ENCODE results near the gene SNRNP40. TPM values are rescaled to one million over a fixed set of nuclear protein-coding genes. Genes with fewer than 3 reads are reported as not detected.

Gene SNRNP40
- total RNA-seq, 2 experiments from 2014 or later: 48.4 to 53.7 TPM

GRCh38 chr1:31238986-31239613 lies 57.5 kb downstream of the SNRNP40 start:
- Mint-ChIP-seq H3K4me1 (ENCODE audit: low read depth) (peaks cover 15% of the 10 kb centered on the region), H3K27me3 (peaks cover 65% of the 10 kb centered on the region), H3K27ac (no peak overlapping the region), H3K4me3 (peak overlapping the region; percentile 34), H3K9me3 (no peaks in the 10 kb centered on the region), H3K36me3 (ENCODE audit: low read depth) (no peaks in the 10 kb centered on the region)
- TF ChIP-seq CTCF (IDR thresholded peaks at IDR 0.05): no peak
- no peak overlapping the region for H3K4me3 ChIP-seq (ENCODE audit: low read length)
- ATAC-seq (ENCODE audit: poor library complexity) (no peak), DNase-seq (no peak)
- intact Hi-C loops (cut with DNase I, micrococcal nuclease): no loop called here
- H3K27ac ChIP-seq (ENCODE audit: low read depth in 1 of 2, low read length in 2 of 2): no peak overlapping the region
- ChIA-PET POLR2A (no interaction called here), CTCF (no interaction called here)
- H3K4me1 ChIP-seq (ENCODE audit: insufficient read depth, low read length): no peaks in the 10 kb centered on the region
- H3K9me3 ChIP-seq (ENCODE audit: control insufficient read depth in 1 of 2, insufficient read depth in 1 of 2, low read length in 2 of 2): no peaks in the 10 kb centered on the region
- H3K36me3 ChIP-seq (ENCODE audit: insufficient read depth, low read length): no peaks in the 10 kb centered on the region
- H3K27me3 ChIP-seq (ENCODE audit: control insufficient read depth in 1 of 2, insufficient read depth in 2 of 2, low read length in 2 of 2): peaks cover 48 to 51% of the 10 kb centered on the region in 2 experiments

GRCh38 chr1:31238612-31238985 lies 58.0 kb downstream of the SNRNP40 start:
- DNase-seq: no peak
- H3K4me3 ChIP-seq (ENCODE audit: low read length): no peak overlapping the region
- no peak for ATAC-seq (ENCODE audit: poor library complexity)
- peaks cover 50 to 51% of the 10 kb centered on the region in 2 experiments for H3K27me3 ChIP-seq (ENCODE audit: control insufficient read depth in 1 of 2, insufficient read depth in 2 of 2, low read length in 2 of 2)
- H3K36me3 Mint-ChIP-seq (ENCODE audit: low read depth): no peaks in the 10 kb centered on the region
- no peak for TF ChIP-seq CTCF (IDR thresholded peaks at IDR 0.05)
- POLR2A ChIA-PET: no interaction called here
- no peaks in the 10 kb centered on the region for H3K9me3 Mint-ChIP-seq
- no peaks in the 10 kb centered on the region for H3K36me3 ChIP-seq (ENCODE audit: insufficient read depth, low read length)
- H3K27ac Mint-ChIP-seq: no peak overlapping the region
- CTCF ChIA-PET: no interaction called here
- intact Hi-C loops (cut with DNase I, micrococcal nuclease): no loop called here
- peaks cover 65% of the 10 kb centered on the region for H3K27me3 Mint-ChIP-seq
- H3K9me3 ChIP-seq (ENCODE audit: control insufficient read depth in 1 of 2, insufficient read depth in 1 of 2, low read length in 2 of 2): no peaks in the 10 kb centered on the region
- H3K4me1 Mint-ChIP-seq (ENCODE audit: low read depth): peaks cover 15% of the 10 kb centered on the region
- H3K27ac ChIP-seq (ENCODE audit: low read depth in 1 of 2, low read length in 2 of 2): no peak overlapping the region
- H3K4me3 Mint-ChIP-seq: peak overlapping the region; percentile 34
- H3K4me1 ChIP-seq (ENCODE audit: insufficient read depth, low read length): no peaks in the 10 kb centered on the region

GRCh38 chr1:31234870-31235269 lies 61.7 kb downstream of the SNRNP40 start:
- Mint-ChIP-seq H3K27me3 (peaks cover 59% of the 10 kb centered on the region), H3K4me1 (ENCODE audit: low read depth) (peaks cover 6% of the 10 kb centered on the region), H3K9me3 (no peaks in the 10 kb centered on the region), H3K27ac (no peak overlapping the region), H3K4me3 (no peak overlapping the region), H3K36me3 (ENCODE audit: low read depth) (no peaks in the 10 kb centered on the region)
- CTCF ChIA-PET: no interaction called here
- DNase-seq (no peak), ATAC-seq (ENCODE audit: poor library complexity) (no peak)
- no peak for TF ChIP-seq CTCF (IDR thresholded peaks at IDR 0.05)
- Histone ChIP-seq H3K4me3 (ENCODE audit: low read length) (no peak overlapping the region), H3K27ac (ENCODE audit: low read depth in 1 of 2, low read length in 2 of 2) (no peak overlapping the region), H3K4me1 (ENCODE audit: insufficient read depth, low read length) (no peaks in the 10 kb centered on the region), H3K36me3 (ENCODE audit: insufficient read depth, low read length) (no peaks in the 10 kb centered on the region), H3K9me3 (ENCODE audit: control insufficient read depth in 1 of 2, insufficient read depth in 1 of 2, low read length in 2 of 2) (no peaks in the 10 kb centered on the region), H3K27me3 (ENCODE audit: control insufficient read depth in 1 of 2, insufficient read depth in 2 of 2, low read length in 2 of 2) (peaks cover 39 to 40% of the 10 kb centered on the region in 2 experiments)
- POLR2A ChIA-PET: no interaction called here
- intact Hi-C loops (cut with DNase I, micrococcal nuclease): no loop called here

Measured in CD4-positive, alpha-beta T cell (primary cell).